HG02798 (cell line): ENCODE data around the gene USP20.

Source experiments
- ATAC-seq: cut with Tn5 transposase; IDR thresholded peaks from one replicate; pipeline ENCODE4 v1.9.1; 2021; ENCODE audit warnings: mild to moderate bottlenecking; ENCODE audit not compliant: unreplicated experiment, poor library complexity

Gene USP20

DNA sequence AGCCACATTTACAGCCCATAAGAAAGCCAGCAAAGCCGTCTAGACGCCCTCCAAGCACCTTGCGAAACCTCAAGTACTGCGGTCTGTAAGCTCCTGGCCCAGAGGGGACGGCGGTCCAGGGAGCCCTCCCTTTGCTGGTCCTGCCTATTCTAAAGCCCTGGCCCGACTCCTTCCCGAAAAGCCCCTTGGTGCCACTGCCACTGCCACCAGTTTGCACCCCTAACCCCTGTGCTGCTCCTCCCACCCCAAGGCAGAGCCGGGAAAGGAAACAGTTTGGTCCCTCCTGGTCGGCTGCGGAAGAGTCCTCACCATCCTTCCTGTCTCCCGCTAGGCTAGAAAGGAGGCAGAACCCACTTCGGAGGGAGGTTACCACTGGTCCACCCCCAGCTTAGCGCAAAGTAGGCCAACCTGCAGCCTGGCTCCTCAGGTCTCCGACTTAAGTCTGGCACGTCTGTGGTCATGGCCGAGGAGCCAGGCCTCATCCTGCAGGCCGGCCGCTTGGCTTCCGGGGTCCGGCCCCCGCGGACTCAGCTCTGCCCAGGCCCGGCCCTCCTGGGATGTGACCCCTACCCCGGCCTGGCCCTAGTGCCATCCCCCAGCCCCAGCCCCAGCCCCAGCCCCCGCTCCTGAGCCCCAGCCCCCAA, 12.2 kb upstream of the USP20 start:
- no peak for ATAC-seq

DNA sequence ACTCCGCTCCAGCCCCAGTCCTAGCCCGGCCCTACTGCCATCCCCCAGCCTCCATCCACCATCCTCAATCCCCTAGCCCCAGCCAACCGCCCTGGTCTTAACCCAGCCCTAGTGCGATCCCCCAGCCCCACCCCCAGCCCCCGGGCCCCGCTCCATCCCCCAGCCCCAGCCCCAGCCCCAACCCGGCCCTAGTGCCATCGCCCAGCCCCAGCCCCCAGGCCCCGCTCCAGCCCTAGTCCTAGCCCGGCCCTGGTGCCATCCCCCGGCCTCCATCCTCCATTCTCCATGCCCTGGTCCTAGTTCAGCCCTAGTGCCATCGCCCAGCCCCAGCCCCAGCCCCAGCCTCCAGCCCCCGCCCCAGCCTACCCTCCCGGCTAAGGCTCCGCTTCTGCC, 11.7 kb upstream of the USP20 start:
- ATAC-seq: no peak

DNA sequence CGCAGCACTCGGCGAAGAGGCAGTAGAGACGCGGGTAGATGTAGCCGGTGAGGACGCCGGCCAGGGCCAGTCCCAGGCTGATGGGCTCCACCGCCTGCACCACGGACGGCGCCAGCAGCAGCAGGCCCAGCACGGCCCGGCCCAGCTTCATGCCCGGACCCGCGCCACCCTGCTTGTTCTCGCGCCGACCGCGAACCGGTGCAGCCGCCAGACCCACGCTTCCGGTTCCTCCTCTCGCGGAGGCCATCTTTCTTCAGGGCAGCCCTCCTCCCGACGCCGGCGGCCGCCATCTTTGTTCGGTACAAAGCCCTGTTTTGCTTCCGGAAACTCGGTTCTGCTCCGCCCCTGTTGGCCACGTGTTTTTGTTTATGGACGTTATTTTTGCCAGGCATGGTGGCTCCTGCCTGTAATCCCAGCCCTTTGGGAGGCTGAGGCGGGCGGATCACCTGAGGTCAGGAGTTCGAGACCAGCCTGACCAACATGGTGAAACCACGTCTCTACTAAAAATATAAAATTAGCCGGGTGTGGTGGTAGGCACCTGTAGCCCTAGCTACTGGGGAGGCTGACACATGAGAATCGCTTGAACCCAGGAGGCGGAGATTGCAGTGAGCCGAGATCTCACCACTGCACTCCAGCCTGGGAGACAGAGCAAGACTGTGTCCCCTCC, 11.2 kb upstream of the USP20 start, which contains the start of gene TOR1A:
Gene TOR1A, minus strand, starts transcription at position 202 of the 667 bp plus-strand sequence. Its CDS starts 51 bp downstream, at position 151.
- peak; percentile 95 for ATAC-seq

DNA sequence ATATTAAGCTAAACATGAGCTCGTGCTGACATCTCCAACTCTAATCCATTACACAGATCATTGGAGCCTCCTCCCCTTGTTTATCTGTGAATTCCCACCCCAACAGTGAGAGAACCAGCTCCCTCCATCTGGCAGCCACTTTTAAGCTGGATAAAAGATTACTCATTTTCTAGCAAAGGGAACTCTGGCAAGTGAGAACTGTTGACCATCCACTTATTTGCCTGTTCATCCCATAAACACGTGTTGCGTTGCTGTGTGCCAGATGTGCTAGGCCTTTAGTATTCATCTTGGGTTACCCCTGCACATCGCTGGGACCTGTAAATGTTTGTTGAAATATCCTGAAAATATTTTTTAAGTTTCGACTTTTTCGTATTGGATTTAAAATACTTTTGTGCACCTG, 8.9 kb upstream of the USP20 start:
- ATAC-seq: no peak

DNA sequence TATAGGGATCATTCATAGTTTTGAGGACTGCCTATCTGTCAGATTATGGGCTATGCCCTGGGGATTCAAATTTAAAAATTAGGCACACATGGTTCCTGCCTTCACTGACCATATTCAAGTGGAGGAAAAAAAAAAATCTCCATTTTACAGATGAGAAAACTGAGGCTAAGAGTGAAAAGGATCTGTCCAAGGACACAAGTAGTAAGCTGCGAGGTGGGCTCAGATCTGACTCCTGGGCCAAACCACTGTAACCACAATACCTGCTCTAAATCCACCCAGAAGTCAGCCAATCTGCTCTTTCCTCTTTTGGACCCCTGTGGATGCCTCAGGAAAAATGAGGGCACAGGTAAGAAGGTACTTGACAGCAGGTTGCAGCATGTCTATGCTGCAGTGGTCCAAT, 8.5 kb upstream of the USP20 start:
- ATAC-seq: no peak

DNA sequence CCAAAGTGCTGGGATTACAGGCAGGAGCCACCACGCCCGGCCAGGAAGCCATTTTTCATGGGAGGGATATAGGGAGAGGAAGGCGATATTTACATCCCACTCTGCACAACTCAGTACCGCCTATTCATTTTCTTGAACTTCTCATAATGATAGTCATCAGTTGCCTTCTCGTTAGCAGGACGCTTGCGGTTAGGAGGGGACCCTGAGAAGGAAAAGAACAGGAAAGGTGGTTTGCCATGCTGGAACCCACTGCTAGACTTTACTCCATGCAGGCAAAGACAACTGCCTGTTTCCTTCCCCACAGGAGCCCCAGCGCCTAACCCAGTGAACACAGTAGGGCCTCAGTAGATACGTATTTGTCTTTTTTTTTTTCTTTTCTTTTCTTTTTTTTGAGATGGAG, 7.2 kb upstream of the USP20 start:
- no peak for ATAC-seq

DNA sequence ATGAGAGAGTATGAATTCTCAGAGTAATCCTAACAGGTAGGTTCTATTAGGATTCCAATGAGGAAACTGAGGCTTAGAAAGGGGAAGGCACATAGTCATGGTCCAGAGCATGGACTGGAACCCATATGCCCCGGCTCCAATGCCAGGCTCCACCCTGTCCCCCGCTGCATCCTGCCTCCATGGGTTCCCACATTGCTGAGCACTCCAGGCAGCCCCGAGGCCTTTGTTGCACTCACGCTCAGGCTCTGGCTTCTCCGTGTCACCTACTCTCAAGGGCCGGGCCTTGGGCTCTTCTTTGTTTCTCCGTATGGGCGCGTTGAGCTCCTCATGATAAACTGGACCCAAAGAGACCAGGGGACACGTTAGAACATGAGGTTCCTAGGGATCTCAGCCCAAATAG, 6.3 kb upstream of the USP20 start:
- no peak for ATAC-seq

DNA sequence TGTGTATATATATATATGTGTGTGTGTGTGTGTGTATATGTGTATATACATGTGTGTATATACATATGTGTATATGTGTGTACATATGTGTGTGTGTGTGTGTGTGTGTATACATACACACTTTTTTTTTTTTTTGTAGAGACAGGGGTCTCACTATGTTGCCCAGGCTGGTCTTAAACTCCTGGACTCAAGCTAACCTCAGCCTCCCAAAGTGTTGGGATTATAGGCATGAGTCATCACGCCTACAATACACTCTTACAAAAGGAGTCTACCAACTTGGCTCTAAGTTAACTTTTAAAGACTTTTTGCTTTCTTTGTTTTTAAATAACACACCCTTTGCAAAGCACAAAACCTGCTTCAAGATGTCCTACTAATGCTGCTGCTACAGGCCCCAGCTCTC, 2.3 kb upstream of the USP20 start:
- no peak for ATAC-seq

DNA sequence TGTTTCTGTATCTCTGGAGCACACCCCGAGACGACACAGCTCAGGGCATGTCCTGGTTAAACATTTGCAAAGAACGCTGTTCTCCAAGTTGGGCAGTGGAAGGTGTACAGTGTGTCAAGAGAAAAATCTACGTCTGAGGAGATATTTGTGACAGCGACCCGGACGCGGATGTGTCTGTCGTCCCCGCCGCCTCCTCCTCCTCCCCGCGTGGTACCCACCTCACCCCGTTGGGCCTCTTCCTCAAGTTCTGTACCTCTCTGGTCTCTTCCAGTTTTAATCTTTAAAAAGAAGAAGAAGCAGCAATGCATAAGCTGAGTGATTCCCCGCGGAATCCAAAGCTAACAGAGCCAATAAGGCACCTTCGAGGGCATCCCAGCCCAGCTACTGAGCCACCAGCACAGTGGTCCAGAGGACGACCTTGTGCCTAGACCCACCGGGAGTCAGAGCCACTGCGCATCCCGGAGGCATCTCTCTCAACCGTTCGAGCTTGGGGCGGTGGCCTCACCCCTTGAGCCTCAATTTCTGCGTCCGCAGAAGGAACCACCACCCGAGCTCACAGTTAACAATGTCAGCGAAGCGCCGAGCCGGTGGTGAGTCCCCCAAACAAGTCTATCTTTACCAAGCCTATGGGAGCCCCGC, 650 bp upstream of the USP20 start:
- no peak for ATAC-seq

DNA sequence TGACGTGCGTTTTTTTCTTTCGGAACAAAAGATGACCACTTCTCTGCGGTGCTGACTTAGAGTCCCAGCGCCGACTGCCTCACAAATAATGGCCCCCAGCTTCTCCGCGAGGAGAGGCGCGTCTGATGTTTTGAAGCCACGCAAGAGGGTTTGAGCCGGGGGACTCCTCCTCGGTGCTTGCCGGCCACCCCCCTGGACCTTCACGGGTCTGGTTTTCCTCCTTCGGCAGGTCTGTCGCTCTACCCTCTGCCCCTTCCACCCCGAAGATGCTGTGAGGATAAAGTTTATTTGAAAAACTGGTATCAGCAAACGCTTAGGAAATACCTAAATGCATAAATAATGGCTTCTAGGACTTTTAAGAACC, 584 bp downstream of the USP20 start:
- ATAC-seq: peak; percentile 1

DNA sequence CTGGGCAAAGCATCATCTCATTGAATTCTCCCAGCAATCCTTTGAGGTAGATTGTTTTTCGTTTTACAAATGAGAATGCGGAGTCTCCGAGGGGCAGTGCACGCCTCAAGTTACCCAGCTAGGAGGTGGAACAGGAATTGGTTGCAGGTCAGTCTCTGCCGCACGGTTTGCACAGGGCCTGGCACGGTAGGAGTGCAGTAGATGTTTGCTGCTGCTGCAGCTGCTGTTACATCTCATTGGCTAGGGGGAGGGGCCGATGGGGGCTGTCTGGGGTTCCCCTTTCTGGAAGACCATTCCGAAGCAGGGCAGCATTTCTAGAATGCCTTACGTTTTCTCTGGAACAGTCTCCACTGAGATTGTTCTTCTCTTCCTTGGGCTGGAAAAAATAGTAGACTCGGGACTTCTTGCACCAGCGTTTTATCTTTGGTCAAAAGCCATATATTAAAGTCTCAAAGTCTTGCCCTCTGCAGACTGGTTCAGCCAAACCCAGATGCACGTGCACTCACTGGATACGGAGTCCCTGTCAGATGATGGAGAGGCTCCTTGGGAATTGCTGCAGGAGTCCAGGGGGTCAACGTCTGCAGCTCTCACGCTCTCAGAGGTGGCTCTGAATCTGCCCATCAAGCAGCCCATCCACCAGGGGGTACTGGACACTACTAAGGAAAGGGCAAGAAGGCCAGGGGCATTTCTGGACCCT, 1.2 kb downstream of the USP20 start:
- ATAC-seq: no peak

DNA sequence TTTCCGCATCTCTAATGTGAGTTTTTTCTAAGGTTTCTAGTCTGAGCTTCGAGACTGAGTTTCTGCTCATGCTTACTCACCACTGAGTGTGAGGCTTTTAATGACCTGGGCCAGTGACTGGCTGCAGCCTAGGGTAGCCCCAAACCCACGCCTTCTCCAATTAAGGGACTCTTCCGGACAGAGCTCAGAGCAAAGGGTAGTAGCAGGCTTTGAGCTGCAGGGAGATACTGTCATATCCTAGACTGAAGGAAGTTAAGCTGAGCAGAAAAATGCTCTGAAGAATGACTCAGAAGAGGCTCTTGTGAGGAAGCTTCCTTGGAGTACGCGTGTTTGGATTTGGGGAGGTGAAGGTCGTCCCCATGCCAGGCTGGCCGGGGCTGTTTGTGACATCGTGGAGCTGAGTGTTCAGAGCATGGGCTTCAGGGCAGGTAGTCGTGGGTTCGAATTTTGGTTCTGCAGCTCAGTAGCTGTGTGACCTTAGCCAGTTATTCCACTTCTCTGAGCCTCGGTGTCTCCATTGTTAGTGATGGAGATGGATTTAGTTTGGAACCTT, 3.5 kb downstream of the USP20 start:
- ATAC-seq: no peak

DNA sequence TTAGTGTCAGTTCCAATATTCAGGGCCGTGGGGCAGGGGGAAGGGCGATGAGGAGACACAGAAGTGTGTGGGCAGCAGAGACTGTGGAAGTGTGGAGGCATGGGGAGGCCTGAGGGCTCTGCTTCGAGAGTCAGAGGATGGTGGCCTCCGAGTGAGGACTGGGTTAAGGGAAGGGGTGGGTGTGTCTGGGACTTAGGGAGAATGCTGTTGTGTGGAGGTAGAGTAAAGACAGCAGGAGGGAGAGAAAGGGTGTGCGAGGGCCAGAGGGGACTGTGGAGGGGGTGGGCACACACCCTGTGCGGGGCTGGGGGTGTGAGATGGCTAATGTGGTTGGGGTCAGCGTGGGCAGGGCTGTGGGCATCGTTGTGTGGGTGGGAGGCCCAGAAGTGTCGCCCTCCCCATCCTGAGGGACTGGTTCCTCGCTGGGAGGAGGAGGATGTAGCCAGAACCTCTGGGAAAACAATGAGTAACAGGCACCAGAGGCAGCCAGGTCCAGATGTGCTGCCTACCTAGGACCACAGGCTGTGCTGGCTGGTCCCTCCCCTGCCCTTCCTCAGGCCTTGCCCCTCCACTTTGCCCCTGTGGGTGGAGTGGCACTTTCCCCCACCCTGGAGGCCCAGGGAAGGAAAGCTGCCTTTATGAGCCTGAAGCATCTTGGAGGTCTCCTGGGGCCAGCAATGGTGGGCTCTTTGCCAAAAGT, 4.2 kb downstream of the USP20 start:
- no peak for ATAC-seq

DNA sequence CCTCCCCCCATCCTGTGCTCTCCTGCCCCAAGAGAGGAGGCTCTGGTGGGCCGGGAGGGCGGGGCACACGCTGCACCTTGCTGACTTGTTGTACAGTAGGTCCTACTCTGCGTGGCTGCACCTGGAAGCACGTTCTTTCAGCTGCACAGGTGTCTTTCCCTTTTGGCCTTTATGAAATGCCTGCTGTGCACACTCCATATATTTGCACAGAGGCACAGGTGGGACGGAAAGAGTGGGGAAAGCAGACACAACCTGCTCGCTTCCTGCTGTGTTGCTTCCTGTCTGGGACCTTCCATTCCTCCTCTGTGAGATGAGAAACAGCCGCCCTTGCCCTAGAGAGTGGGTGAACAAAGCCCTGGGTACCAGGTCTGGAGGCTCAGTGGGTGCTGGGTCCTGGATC, 4.8 kb downstream of the USP20 start:
- ATAC-seq: no peak

DNA sequence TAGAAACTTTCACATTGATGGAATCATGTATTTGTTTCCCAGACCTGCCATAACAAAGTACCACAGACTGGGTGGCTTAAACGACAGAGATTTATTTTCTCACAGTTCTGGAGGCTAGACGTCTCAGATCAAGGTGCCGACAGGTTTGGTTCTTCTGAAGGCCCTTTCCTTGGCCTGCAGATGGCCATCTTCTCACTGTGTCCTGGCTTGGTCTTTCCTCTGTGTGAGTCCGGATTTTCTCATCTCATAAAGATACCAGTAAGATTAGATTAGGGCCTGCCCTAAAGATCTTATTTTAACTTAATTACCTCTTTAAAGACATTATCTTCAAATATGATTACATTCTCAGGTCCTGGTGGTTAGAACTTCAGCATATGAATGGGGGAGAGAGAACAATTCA, 5.8 kb downstream of the USP20 start:
- ATAC-seq: no peak

DNA sequence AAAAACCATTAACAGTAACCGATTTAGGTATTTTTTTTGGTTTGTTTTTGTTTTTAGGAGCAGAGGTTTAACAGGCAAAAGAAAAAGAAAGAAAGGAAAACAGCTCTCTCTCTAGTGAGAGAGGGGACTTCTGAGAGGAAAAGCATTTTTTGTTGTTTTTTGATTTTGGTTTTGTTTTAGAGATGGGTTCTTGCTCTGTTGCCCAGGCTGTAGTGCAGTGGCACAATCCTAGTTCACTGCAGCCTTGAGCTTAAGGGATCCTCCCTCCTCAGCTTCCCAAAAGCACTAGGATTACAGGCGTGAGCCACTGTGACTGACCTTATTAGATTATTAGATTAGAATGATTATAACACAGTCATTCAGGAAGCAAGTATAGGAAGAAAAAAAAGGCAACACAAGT, 10.1 kb downstream of the USP20 start:
- ATAC-seq: no peak

DNA sequence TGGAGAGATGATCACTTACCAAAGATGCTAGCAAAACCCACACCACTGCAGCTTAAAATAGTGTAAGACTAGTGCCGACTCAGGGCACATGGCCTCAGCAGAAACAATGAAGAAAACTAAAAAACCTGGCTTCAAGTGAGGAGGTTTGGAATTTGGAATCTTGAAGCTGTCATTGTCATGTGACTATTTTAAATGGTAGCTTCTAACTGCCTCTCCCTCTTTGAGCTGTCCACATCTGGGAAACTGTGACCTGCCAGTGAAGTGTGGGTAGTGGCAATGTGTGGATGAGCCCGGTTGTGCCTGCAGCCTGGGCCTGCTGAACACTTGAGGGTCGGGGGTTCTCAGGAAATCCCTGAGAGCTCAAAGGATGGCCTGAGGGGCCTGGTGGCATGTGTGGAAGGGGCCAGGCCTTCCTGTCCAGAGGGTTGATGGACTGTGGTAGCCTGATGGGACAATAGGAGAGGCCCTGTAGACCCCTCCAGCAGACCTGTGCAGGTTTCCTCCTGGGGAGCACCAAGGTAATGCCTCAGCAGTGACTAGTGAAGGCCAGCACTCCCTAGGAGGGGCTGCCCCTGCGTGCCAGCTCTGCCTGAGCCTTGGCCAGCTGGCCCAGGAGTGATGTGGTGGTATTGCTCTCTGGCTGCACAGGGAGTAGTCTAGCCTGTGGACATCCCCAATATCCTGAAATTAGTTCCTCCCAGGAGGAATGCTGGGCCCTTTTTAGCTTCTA, 13.6 kb downstream of the USP20 start:
- ATAC-seq: no peak

DNA sequence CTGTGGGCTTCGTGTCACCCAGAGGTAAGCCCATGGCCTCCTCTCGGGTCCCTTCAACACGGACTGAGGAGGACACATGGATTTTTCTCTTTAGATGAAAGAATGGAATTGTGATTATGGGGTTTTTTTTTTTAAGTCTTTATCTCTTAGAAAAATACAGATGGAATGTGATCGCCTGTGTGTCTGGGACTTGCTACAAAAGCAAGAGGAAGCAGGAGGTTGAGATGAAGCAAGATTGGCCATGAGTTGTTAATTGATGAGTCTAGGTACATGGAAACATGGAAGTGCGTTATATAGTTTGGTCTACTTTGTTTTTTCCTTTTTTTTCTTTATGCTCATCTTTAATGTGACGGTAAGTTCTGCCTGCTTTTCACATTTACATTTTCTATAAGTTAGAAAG, 14.6 kb downstream of the USP20 start:
- ATAC-seq: no peak

DNA sequence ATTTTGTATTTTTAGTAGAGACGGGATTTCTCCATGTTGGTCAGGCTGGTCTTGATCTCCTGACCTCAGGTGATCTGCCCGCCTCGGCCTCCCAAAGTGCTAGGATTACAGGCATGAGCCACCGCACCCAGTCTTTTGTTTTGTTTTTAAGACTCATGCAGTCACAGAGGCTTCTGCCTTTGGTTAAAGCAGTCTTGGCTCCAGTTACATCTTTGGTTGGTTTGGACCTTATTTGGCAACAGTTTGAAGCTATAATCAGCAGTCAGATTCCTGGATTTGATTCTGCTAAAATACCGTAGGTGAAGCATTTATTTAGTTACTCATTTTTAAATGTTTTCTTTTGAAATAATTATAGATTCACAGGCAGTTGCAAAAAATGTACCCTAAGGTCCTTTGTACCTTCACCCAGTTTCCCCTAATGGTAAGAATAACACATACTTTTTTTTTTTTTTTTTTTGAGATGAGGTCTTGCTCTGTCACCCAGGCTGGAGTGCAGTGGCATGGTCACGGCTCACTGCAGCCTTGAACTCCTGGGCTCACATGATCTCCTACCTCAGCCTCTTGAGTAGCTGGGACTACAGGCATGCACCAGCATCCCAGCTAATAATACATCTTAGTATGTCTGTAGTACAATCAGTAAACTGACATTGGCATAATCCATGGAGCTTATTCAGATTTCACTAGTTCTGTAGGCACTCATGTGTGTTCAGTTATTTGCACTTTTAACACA, 15.7 kb downstream of the USP20 start:
- ATAC-seq: no peak
